A673 (cell line): Measurements from ENCODE around the gene WSB2.

Source experiments
- CTCF ChIP-seq: fragments of 300-800, 200-600 bp; sonication (generic); conservative IDR thresholded peaks from 2 replicates; pipeline ENCODE4 v1.5.1; 2017; ENCODE audit warnings: low read depth, mild to moderate bottlenecking, antibody characterized with exemption, low read length, moderate library complexity, mixed read lengths
- EZH2 ChIP-seq: fragments of 200-600 bp; sonication (generic); IDR thresholded peaks from 2 replicates; pipeline ENCODE4 v1.6.1; 2017; ENCODE audit warnings: borderline replicate concordance, low read depth, mild to moderate bottlenecking, mixed read lengths, antibody characterized with exemption, low read length; ENCODE audit not compliant: poor library complexity, severe bottlenecking

- TF ChIP-seq CTCF: no peak
- no peak for TF ChIP-seq EZH2
Observed at GRCh38 chr12:118044075-118044474, 16.9 kb downstream of the WSB2 start.
